Right ventricle myocardium superior (tissue), 1 donor: Measurements from ENCODE around the gene CHTF18. TPM values are rescaled to one million over a fixed set of nuclear protein-coding genes. Genes with fewer than 3 reads are reported as not detected.
"Not testable (repeated sequence)": the region's sequence is repeated elsewhere in the genome, so short reads cannot be mapped to it uniquely, and the experiment has no call there.

Experiments used
- ATAC-seq: fragments of 200-7000 bp; cut with Tn5 transposase; one replicate; pipeline ENCODE4 v1.9.1; 2020; ENCODE audit warnings: mild to moderate bottlenecking; ENCODE audit not compliant: poor library complexity
- DNase-seq: peaks from one replicate; pipeline ENCODE4 v3.0.0-alpha.2; 2020
- intact Hi-C: fragments of 100-400 bp; cut with DNase I; formaldehyde crosslinking; loops from one replicate; pipeline ENCODE4 v1.11.2; 2022
- microRNA-seq: library from miRNA; unstranded; fragments of <30 nt; microRNA quantifications from one replicate; pipeline ENCODE4 v1.2.0, GENCODE V29; 2020
- total RNA-seq: library from RNA; stranded (reverse); fragmentation: NEBNext Ultra II Directional; extraction: Animal tissue kit (Norgen Biotek cat#: 25700); gene quantifications from one replicate; pipeline ENCODE4 v1.2.1, GENCODE V29; 2021
- donor health status: DM: no; HTN: yes; CAD: no; lungs with severe emphysema.

The CHTF18 gene
- total RNA-seq, 1 donor from 2014 or later = 3.7 TPM

- ATAC-seq = no peak
- DNase-seq = no peak
- intact Hi-C loops = no loop called here
Observed at GRCh38 chr16:836221-836620, 47.8 kb downstream of the CHTF18 start.

DNA sequence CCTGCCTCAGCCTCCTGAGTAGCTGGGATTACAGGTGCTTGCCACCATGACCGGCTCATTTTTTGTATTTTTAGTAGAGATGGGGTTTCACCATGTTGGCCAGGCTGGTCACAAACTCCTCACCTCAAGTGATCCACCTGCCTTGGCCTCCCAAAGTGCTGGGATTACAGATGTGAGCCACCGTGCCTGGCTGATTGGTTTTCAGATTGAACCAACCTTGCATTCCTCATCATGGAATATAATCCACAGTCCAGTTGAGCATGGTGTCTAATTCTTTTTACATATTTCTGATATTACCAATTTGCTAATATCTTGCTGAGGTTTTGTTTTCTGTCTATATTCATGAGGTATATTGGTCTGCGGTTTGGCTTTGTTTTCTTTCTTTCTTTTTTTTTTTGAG is 48.4 kb downstream of the CHTF18 start:
- ATAC-seq, intact Hi-C loops, DNase-seq: not testable (repeated sequence)

DNA sequence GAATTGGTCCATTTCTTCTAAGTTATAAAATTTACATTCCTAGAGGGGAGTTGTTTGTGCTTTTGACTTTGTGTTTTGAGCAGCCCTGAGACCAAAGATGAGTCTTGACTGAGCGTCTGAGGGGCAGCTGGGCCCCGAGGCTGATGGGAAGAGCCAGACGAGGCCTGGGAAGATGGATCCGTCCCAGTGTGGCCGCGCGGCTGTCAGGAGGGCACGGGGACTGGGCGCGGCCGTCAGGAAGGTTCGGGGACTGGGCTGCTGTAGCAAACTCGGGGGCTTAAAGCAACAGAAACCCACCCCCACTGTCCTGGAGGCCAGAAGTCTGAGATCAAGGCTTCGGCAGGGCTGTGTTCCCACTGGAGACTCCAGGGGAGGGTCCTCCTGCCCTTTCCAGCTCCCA is 50.3 kb downstream of the CHTF18 start:
- ATAC-seq (no peak), DNase-seq (no peak)
- intact Hi-C loops = no loop called here

DNA sequence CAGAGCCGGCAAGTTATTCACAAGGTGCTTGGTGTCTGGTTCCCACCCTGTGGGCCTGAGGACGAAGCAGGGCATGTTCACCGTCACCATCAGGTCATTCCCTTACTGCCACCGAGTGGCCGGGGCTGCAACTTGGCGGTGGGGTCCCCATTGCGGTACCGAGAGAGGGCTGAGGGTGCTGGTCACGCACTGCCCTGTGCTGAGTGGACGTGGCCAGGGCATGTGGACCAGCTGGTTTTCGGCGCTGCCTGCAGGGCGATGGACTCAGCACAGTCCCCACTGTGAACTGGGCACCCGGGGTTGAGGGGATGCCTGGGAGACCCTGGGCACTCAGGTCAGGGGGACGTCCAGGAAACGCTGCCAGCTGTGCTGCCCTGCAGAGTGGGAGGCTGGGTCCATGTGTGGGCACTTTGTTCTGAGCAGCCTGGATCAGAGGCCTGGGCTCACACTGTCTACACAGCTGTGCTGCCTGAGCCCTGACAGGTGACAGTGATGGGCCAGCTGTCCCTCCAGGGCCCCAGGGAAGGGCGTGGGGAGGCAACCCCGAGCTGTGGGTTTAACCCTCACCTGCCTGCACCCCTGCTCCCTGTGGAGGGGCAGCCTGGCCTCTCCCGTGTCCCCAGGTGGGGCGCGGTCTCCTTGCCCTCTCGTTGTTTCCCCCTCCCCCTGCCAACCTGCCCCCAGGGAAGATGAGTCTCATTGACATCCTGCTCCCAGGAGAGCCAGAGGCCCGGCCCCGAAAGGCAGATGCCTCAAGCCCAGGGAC is 51.4 kb downstream of the CHTF18 start:
- DNase-seq = no peak
- intact Hi-C loops = no loop called here
- no peak for ATAC-seq

DNA sequence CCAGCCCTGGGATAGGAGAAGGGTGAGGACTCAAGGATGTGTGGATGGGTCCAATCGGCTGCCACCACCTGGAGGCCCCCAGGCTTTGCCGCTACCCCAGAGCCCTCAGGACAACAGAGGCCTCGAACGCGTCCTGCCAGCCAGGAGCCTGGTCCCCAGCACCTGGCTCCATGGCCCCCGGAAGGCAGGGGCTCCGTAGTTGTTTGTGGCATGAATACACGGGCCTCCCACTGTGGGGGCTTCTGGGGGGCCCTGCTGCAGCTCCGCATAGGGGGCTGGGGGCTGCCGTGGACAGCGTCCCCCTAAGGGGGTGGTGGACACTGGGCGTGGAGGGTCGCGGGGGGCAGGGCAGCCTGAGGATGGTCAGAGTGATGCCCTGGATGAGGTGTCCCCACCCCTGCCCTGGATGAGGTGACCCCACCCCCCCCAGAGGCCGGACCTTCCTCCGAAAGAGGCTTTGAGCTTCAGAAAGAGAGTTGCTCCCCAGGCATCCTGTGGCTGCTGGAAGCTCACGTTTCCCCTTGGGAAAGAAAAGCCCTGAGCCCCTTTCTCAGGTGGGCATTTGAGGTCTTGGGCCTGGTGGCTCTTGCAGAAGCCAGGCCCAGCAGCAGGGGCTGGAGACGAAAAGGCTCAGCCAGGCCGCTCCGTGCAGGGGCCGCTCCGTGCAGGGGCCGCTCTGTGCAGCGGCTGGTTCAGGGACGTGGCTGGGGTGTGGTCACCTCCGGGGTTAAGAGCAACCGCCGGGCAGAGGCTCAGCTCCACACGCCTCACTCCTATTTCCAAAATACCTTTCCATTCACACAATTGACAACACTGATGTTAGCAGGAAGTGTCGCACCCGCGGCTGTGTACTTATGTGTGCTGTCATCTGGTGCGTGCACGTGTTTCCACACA is 52.4 kb downstream of the CHTF18 start:
- ATAC-seq (no peak), DNase-seq (no peak)
- intact Hi-C loops = no loop called here

DNA sequence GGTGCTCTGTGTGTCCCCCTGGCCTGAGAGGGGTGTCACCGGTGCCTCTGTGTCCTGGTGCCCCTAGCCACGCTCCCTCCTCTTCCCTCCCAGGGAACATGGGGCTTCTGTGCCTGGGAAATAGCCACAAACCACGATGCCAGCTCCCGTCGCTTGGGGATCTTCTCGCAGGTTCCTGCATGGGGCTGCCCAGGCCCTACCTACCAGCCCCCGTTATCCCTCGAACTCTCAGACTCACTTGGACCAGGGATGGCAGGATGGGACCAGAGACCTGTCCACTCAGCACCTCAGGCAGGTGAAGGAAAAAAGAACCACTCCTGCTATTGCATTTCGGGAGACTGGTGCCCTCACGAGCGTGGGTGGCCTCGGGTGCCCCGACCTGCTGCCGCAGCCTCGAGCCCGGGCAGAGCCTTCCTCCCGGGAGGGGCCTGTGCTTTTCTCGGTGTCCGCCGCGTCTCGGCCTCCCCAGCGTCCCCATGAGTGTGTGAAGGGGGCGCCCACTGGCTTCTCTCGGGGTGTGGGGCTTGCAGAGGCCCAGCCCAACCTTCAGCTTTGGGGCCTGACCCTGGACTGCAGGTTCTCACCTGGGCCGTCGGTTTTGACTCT is 53.1 kb downstream of the CHTF18 start:
- ATAC-seq (no peak), DNase-seq (no peak)
- intact Hi-C loops = no loop called here

DNA sequence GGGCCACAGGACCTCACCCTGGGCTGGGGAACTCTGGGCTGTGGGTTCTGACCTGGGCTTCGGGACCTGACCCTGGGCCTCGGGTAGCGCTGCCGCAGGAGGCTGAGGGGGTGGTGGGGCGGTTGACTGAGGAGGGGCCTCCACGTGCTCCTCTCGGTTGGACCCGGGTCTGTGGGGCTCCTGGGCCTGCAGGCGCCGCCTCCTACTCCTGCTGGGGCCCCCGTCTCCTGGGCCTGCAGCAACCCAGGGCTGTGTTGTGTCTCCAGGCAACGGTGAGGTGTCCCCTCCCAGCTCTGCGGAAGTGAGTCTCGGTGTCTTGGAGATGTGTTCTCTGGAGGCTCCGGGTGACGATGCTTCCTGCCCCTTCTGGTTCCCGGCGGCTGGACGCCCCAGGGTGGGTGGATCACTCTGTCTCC is 53.6 kb downstream of the CHTF18 start:
- ATAC-seq = no peak
- peak; percentile 33 for DNase-seq
- intact Hi-C loops = no loop called here

GRCh38 chr16:842711-843560 is 54.5 kb downstream of the CHTF18 start:
- peak; percentile 26 for DNase-seq
- no peak for ATAC-seq
- intact Hi-C loops = no loop called here

- DNase-seq (no peak), ATAC-seq (no peak)
- intact Hi-C loops = no loop called here
Observed at GRCh38 chr16:843771-844170, 55.4 kb downstream of the CHTF18 start.

DNA sequence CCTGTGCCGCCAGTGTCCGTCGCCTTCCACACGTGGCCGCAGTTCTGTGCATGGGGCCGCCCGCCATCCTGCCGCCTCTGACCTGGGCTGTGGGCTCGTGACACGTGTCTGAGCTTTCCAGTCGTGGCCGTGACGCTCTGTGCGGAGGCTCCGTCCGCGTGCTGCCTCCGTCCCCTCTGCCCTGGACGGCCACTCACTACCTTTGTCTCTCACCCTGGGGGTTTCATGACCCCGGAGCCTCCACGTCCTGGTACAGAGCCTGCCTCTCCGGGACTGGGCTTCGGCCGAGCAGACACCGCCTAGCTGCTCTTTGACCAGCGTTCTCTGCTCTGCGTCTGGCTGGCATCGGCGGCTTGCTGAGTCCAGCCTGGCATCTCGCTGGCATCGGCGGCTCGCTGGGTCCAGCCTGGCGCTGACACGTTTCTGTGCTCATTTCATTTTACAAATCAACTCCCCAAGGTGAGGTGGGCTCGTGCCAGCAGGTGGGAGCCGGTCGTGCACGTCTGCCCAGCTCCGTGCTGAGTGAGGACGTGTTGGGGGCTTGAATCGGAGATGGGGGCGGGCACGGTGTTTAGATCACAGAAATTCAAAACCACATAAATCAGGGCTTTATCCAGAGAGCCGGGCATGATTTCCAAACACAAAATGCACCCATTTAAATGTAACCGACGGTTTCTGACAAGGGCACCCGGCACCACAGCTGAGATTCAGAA is 56.4 kb downstream of the CHTF18 start:
- DNase-seq (no peak), ATAC-seq (no peak)
- intact Hi-C loops = no loop called here

- intact Hi-C loops = no loop called here
- DNase-seq (no peak), ATAC-seq (no peak)
Observed at GRCh38 chr16:845351-845745, 56.9 kb downstream of the CHTF18 start.

- no peak for ATAC-seq
- DNase-seq = no peak
- intact Hi-C loops = no loop called here
Observed at GRCh38 chr16:847151-847550, 58.7 kb downstream of the CHTF18 start.

Small RNAs within 50 kb of the gene (microRNA-seq; reads per million reads assigned to microRNA genes)
- gene MIR662 = not detected

Other genes starting within 250 kb of the CHTF18 start
- gene PRR35, start 228.2 kb upstream of the CHTF18 start, total RNA-seq = not detected
- 0.38 TPM for gene NHLRC4, start 221.6 kb upstream of the CHTF18 start, total RNA-seq
- 18.0 TPM for gene PIGQ, start 218.7 kb upstream of the CHTF18 start, total RNA-seq
- gene RAB40C, start 198.6 kb upstream of the CHTF18 start, total RNA-seq = 11.0 TPM
- 0.13 TPM for gene WFIKKN1, start 157.6 kb upstream of the CHTF18 start, total RNA-seq
- 52.5 TPM for gene METTL26, start 152.3 kb upstream of the CHTF18 start, total RNA-seq
- 205 TPM for gene MCRIP2, start 146.8 kb upstream of the CHTF18 start, total RNA-seq
- gene WDR90, start 139.3 kb upstream of the CHTF18 start, total RNA-seq = 10.8 TPM
- gene RHOT2, start 120.5 kb upstream of the CHTF18 start, total RNA-seq = 81.9 TPM
- gene RHBDL1, start 112.9 kb upstream of the CHTF18 start, total RNA-seq = 2.0 TPM
- 126 TPM for gene STUB1, start 108.2 kb upstream of the CHTF18 start, total RNA-seq
- gene JMJD8, start 104.3 kb upstream of the CHTF18 start, total RNA-seq = 42.4 TPM
- gene WDR24, start 98.2 kb upstream of the CHTF18 start, total RNA-seq = 7.6 TPM
- gene FBXL16, start 82.8 kb upstream of the CHTF18 start, total RNA-seq = not detected
- 59.6 TPM for gene METRN, start 73.5 kb upstream of the CHTF18 start, total RNA-seq
- gene ANTKMT, start 67.5 kb upstream of the CHTF18 start, total RNA-seq = 27.5 TPM
- 0.32 TPM for gene CCDC78, start 62.2 kb upstream of the CHTF18 start, total RNA-seq
- 13.8 TPM for gene HAGHL, start 61.5 kb upstream of the CHTF18 start, total RNA-seq
- 29.2 TPM for gene CIAO3, start 47.6 kb upstream of the CHTF18 start, total RNA-seq
- gene MSLN, start 27.9 kb upstream of the CHTF18 start, total RNA-seq = 1.0 TPM
- 7.8 TPM for gene RPUSD1, start 239 bp upstream of the CHTF18 start, total RNA-seq
- not detected for gene GNG13, start 12.1 kb downstream of the CHTF18 start, total RNA-seq
- gene LMF1, start 182.4 kb downstream of the CHTF18 start, total RNA-seq = 5.6 TPM
- 1.0 TPM for gene SOX8, start 193.2 kb downstream of the CHTF18 start, total RNA-seq